ENCODE measurements around the gene TIFAB. TPM values are rescaled to one million over a fixed set of nuclear protein-coding genes. Genes with fewer than 3 reads are reported as not detected.

The TIFAB gene
- total and polyA plus RNA-seq, 2 experiments from 2014 or later = not detected

DNA sequence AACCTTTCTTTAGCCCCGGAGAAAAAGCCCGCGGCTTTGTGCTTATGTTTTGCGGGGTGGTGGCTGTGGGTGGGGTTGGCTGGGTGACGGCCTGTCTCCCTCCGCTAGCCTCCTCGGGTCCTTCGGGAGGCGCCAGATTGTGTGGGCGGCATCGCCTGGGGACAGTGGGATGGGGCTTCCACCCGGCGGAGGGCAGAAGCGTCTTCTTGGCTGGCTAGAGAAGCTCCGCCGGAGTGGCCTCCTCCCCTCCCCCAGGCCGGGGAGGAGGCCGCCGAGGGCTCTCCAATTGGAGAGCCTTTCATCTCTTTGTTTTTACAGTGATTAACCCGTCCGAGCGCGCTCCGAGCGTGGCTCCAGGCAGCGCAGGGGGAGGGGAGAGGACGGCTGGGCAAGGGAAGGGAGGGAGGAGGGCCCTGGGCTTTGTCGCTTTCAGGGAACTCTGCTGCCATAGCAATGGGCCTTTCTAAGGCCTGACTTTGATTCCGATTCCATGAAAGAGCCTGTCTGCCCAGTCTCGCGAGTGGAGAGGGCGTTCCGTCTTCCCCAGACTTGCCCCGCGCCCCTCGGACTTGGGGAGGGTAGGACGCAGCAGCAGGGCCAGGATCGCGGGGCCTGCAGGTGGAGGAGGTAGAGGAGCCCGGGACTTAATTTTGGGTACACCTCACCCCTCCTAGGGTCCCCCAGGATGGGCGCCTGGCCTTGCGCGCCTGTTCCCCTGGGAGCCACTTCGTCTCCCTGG, 36.7 kb upstream of the TIFAB start (continued):
- TF ChIP-seq, protein P1, sequence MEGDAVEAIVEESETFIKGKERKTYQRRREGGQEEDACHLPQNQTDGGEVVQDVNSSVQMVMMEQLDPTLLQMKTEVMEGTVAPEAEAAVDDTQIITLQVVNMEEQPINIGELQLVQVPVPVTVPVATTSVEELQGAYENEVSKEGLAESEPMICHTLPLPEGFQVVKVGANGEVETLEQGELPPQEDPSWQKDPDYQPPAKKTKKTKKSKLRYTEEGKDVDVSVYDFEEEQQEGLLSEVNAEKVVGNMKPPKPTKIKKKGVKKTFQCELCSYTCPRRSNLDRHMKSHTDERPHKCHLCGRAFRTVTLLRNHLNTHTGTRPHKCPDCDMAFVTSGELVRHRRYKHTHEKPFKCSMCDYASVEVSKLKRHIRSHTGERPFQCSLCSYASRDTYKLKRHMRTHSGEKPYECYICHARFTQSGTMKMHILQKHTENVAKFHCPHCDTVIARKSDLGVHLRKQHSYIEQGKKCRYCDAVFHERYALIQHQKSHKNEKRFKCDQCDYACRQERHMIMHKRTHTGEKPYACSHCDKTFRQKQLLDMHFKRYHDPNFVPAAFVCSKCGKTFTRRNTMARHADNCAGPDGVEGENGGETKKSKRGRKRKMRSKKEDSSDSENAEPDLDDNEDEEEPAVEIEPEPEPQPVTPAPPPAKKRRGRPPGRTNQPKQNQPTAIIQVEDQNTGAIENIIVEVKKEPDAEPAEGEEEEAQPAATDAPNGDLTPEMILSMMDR (conservative IDR thresholded peaks at IDR 0.05; ENCODE audit: low read depth in 2 of 2) = 0 out of 4 replicates have a peak, but pooled peaks of 1 of the 2 experiments have one; percentile 0
- TF ChIP-seq, protein P2, sequence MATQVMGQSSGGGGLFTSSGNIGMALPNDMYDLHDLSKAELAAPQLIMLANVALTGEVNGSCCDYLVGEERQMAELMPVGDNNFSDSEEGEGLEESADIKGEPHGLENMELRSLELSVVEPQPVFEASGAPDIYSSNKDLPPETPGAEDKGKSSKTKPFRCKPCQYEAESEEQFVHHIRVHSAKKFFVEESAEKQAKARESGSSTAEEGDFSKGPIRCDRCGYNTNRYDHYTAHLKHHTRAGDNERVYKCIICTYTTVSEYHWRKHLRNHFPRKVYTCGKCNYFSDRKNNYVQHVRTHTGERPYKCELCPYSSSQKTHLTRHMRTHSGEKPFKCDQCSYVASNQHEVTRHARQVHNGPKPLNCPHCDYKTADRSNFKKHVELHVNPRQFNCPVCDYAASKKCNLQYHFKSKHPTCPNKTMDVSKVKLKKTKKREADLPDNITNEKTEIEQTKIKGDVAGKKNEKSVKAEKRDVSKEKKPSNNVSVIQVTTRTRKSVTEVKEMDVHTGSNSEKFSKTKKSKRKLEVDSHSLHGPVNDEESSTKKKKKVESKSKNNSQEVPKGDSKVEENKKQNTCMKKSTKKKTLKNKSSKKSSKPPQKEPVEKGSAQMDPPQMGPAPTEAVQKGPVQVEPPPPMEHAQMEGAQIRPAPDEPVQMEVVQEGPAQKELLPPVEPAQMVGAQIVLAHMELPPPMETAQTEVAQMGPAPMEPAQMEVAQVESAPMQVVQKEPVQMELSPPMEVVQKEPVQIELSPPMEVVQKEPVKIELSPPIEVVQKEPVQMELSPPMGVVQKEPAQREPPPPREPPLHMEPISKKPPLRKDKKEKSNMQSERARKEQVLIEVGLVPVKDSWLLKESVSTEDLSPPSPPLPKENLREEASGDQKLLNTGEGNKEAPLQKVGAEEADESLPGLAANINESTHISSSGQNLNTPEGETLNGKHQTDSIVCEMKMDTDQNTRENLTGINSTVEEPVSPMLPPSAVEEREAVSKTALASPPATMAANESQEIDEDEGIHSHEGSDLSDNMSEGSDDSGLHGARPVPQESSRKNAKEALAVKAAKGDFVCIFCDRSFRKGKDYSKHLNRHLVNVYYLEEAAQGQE (IDR thresholded peaks at IDR 0.05; ENCODE audit: unreplicated experiment) = no peak

DNA sequence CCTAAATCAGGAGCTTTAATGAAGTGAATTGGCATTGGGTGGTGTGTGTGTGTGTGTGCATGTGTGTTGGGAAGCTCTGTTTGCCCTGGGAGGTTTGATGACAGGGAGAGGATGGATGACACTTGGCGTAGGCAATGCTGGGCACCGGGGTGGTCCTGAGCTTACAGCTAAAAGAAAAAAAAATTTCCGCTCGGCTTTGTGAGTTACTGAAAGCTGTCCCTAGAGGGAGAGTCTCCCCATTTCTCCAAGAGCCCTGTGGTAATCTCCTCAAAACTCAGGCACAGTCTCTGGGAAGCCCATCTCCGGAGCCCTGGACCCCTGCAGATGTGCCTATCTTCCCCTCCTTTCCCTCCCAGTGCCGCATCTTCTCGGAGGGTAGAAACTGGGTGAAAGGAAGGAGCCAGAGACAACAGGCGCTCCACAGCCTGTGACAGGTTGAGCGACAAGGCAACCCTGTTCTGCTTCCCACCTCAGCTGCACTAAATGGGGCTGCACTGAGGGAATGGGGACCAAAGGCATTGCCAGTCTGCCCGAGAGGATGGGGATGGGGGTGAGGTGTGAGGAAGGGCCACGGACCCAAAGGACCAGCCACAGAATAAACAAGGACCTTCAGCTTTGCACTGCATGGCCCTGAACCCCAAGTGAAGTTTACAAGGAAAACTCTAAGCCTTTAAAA, 35.8 kb upstream of the TIFAB start:
- Mint-ChIP-seq H3K36me3 (ENCODE audit: low read depth) (no peaks in the 10 kb centered on the region), H3K27me3 (ENCODE audit: insufficient read depth, low read depth, poor library complexity) (peaks cover 94% of the 10 kb centered on the region), H3K9me3 (peaks cover 5% of the 10 kb centered on the region; the same call in 2 of the 3 replicates), H3K27ac (no peak overlapping the region), H3K4me1 (peaks cover 42% of the 10 kb centered on the region), H3K4me3 (peak overlapping the region; percentile 71)
- H3F3A ChIP-seq (replicated peaks; ENCODE audit: low read depth) = peaks cover 13% of the 10 kb centered on the region; the same call in 1 of the 2 replicates
- H3K27me3 ChIP-seq (ENCODE audit: insufficient read depth) = peaks cover 100% of the 10 kb centered on the region
- TF ChIP-seq, protein P1 (conservative IDR thresholded peaks at IDR 0.05; ENCODE audit: low read depth in 2 of 2) = 0 out of 4 replicates have a peak, but pooled peaks of 1 of the 2 experiments have one; percentile 21
- TF ChIP-seq EZH2 (IDR thresholded peaks at IDR 0.05; ENCODE audit: low read depth, unreplicated experiment) = peak; percentile 70
- TF ChIP-seq, protein P3, sequence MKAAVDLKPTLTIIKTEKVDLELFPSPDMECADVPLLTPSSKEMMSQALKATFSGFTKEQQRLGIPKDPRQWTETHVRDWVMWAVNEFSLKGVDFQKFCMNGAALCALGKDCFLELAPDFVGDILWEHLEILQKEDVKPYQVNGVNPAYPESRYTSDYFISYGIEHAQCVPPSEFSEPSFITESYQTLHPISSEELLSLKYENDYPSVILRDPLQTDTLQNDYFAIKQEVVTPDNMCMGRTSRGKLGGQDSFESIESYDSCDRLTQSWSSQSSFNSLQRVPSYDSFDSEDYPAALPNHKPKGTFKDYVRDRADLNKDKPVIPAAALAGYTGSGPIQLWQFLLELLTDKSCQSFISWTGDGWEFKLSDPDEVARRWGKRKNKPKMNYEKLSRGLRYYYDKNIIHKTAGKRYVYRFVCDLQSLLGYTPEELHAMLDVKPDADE (IDR thresholded peaks at IDR 0.05) = no peak
- no peak overlapping the region for H3K27ac ChIP-seq (ENCODE audit: low read depth)
- no peak for ATAC-seq
- H2AFZ ChIP-seq = no peak overlapping the region
- peak overlapping the region; percentile 57 for H3K4me3 ChIP-seq
- no peaks in the 10 kb centered on the region for H3K79me2 ChIP-seq (replicated peaks; ENCODE audit: insufficient read depth)
- DNase-seq (ENCODE audit: low spot score) = peak; percentile 78
- peaks cover 58% of the 10 kb centered on the region for H3K4me1 ChIP-seq (ENCODE audit: insufficient read depth)
- no peaks in the 10 kb centered on the region for H3K9me2 ChIP-seq (ENCODE audit: insufficient read depth)
- peaks cover 30% of the 10 kb centered on the region for H4K20me1 ChIP-seq (replicated peaks; ENCODE audit: insufficient read depth)
- peak overlapping the region; percentile 85 for H3K4me2 ChIP-seq
- H3K36me3 ChIP-seq (ENCODE audit: insufficient read depth) = no peaks in the 10 kb centered on the region

All from GM23338 (cell line).